D721Med (cell line): Measurements from ENCODE around the gene ZNF701.
"Not testable (repeated sequence)": the region's sequence is repeated elsewhere in the genome, so short reads cannot be mapped to it uniquely, and the experiment has no call there.

Experiments used
- DNase-seq: peaks from one replicate; pipeline ENCODE4 v3.0.0; 2011; ENCODE audit warnings: low spot score; ENCODE audit not compliant: insufficient read length
- FAIRE-seq: peaks from 2 replicates; lab custom pipeline; 2011; peaks lifted over from hg19 to GRCh38; lab: Jason Lieb, UNC
- CTCF ChIP-seq: IDR thresholded peaks from 2 replicates; pipeline ENCODE4 v1.5.1; 2012; ENCODE audit warnings: mild to moderate bottlenecking, control low read depth; ENCODE audit not compliant: insufficient read depth; ENCODE audit errors: missing control alignments

Gene ZNF701

GRCh38 chr19:52533901-52534300 is 36.2 kb upstream of the ZNF701 start:
- FAIRE-seq (no peak), DNase-seq (no peak)
- no peak for TF ChIP-seq CTCF

- not testable (repeated sequence) for DNase-seq, FAIRE-seq
Measured at GRCh38 chr19:52535385-52535770, 34.7 kb upstream of the ZNF701 start.

- TF ChIP-seq CTCF = no peak
- no peak for FAIRE-seq
- DNase-seq = no peak
Measured at GRCh38 chr19:52535771-52536447, 34.2 kb upstream of the ZNF701 start.

GRCh38 chr19:52536448-52536800 is 33.7 kb upstream of the ZNF701 start:
- TF ChIP-seq CTCF = no peak
- DNase-seq (no peak), FAIRE-seq (no peak)

GRCh38 chr19:52538815-52539214 is 31.3 kb upstream of the ZNF701 start:
- not testable (repeated sequence) for FAIRE-seq, DNase-seq

GRCh38 chr19:52541176-52541575 is 28.9 kb upstream of the ZNF701 start:
- FAIRE-seq = not testable (repeated sequence)

GRCh38 chr19:52541608-52542007 is 28.5 kb upstream of the ZNF701 start:
- no peak for TF ChIP-seq CTCF
- FAIRE-seq (no peak), DNase-seq (no peak)

More at GRCh38 chr19:52541176-52541575, 28.9 kb upstream of the ZNF701 start:
- not testable (repeated sequence) for DNase-seq

GRCh38 chr19:52542541-52542940 is 27.5 kb upstream of the ZNF701 start:
- not testable (repeated sequence) for FAIRE-seq, DNase-seq

- DNase-seq (no peak), FAIRE-seq (no peak)
- no peak for TF ChIP-seq CTCF
Measured at GRCh38 chr19:52542984-52543664, 27.0 kb upstream of the ZNF701 start.
